CD8-positive, alpha-beta memory T cell (primary cell): ENCODE measurements around the gene NXPH3. TPM values are rescaled to one million over a fixed set of nuclear protein-coding genes. Genes with fewer than 3 reads are reported as not detected.

ENCODE experiments used
- CTCF ChIA-PET: fragments of 350-600 bp; sonication (Branson Sonifier 250); formaldehyde crosslinking; loops from one replicate; lab custom pipeline; 2021; ENCODE audit warnings: antibody characterized with exemption; lab: Charles Lee
- POLR2A ChIA-PET: fragments of 350-600 bp; sonication (Branson Sonifier 250); formaldehyde crosslinking; loops from one replicate; lab custom pipeline; 2021; ENCODE audit warnings: antibody characterized with exemption; lab: Charles Lee
- DNase-seq, 5 donors: peaks; one replicate each; pipeline versions ENCODE4 v3.0.0 to v3.0.0-alpha.2; 2020 to 2022; ENCODE audit warnings: mixed read lengths in 1 of 5
- H3K27ac ChIP-seq: one replicate; pipeline ENCODE4 v1.7.0; 2013; ENCODE audit warnings: low read depth, mild to moderate bottlenecking, low read length, moderate library complexity
- H3K27me3 ChIP-seq: 2 replicates; pipeline ENCODE4 v1.7.0; 2013; ENCODE audit warnings: low read length, mild to moderate bottlenecking; ENCODE audit not compliant: insufficient read depth, poor library complexity, severe bottlenecking
- H3K36me3 ChIP-seq: 2 replicates; pipeline ENCODE4 v1.7.0; 2013; ENCODE audit warnings: mild to moderate bottlenecking, low read length, moderate library complexity; ENCODE audit not compliant: insufficient read depth
- H3K4me1 ChIP-seq: 2 replicates; pipeline ENCODE4 v1.7.0; 2013; ENCODE audit warnings: mild to moderate bottlenecking, low read length, moderate library complexity; ENCODE audit not compliant: insufficient read depth
- H3K4me3 ChIP-seq: 2 replicates; pipeline ENCODE4 v1.7.0; 2013; ENCODE audit warnings: mild to moderate bottlenecking, low read length
- H3K9me3 ChIP-seq: 2 replicates; pipeline ENCODE4 v1.7.0; 2013; ENCODE audit warnings: mild to moderate bottlenecking, low read length
- H3K27ac Mint-ChIP-seq, 8 donors: one replicate each; pipeline ENCODE4 v1.8.0; 2020 to 2021; ENCODE audit warnings: mixed read lengths in 8 of 8, mild to moderate bottlenecking in 6 of 8, inconsistent platforms in 3 of 8, moderate library complexity in 3 of 8
- H3K27me3 Mint-ChIP-seq, 2 donors: one replicate each; pipeline ENCODE4 v1.8.0; 2020 to 2021; ENCODE audit warnings: mixed read lengths in 2 of 2, mild to moderate bottlenecking in 1 of 2, moderate library complexity in 1 of 2
- H3K36me3 Mint-ChIP-seq, 3 donors: one replicate each; pipeline ENCODE4 v1.8.0; 2020 to 2021; ENCODE audit warnings: mixed read lengths in 3 of 3, inconsistent platforms in 1 of 3, mild to moderate bottlenecking in 1 of 3
- H3K4me1 Mint-ChIP-seq, 3 donors: one replicate each; pipeline ENCODE4 v1.8.0; 2020 to 2021; ENCODE audit warnings: mixed read lengths in 3 of 3, inconsistent platforms in 1 of 3, mild to moderate bottlenecking in 1 of 3
- H3K4me3 Mint-ChIP-seq, 7 donors: one replicate each; pipeline ENCODE4 v1.8.0; 2020 to 2021; ENCODE audit warnings: mixed read lengths in 7 of 7, mild to moderate bottlenecking in 6 of 7, moderate library complexity in 4 of 7, inconsistent platforms in 2 of 7
- H3K9me3 Mint-ChIP-seq, 5 donors: one replicate each; pipeline ENCODE4 v1.8.0; 2020 to 2022; ENCODE audit warnings: mixed read lengths in 5 of 5, mild to moderate bottlenecking in 3 of 5, moderate library complexity in 2 of 5, inconsistent platforms in 1 of 5
- polyA plus RNA-seq: library from polyadenylated mRNA; unstranded; fragments of 300-500 nt; fragmentation: Illumina TruSeq; gene quantifications from one replicate; pipeline ENCODE4 v1.2.3, GENCODE V29; 2021
- total RNA-seq, 2 experiments: library from RNA; stranded (reverse); gene quantifications; one replicate each; pipeline ENCODE4 v1.2.3, GENCODE V29; 2021

NXPH3 gene
- total and polyA plus RNA-seq, 3 experiments from 2014 or later = 0.31 to 0.44 TPM; not detected in 1

- no peak for DNase-seq
- H3K27ac Mint-ChIP-seq = peak overlapping the region in 1 of 8 donors; percentile 28
- peaks cover 4 to 35% (median 11%) of the 10 kb centered on the region in 3 donors for H3K36me3 Mint-ChIP-seq
- H3K27me3 ChIP-seq = no peaks in the 10 kb centered on the region
- no peaks in the 10 kb centered on the region for H3K9me3 ChIP-seq
- H3K27me3 Mint-ChIP-seq = peaks cover 0 to 3% of the 10 kb centered on the region in 2 donors
- POLR2A ChIA-PET = no interaction called here
- peaks cover 4 to 8% (median 6%) of the 10 kb centered on the region in 3 donors for H3K4me1 Mint-ChIP-seq
- CTCF ChIA-PET = no interaction called here
- H3K4me3 ChIP-seq = no peak overlapping the region
- peaks cover 16% of the 10 kb centered on the region for H3K36me3 ChIP-seq
- no peak overlapping the region for H3K27ac ChIP-seq
- no peaks in the 10 kb centered on the region for H3K4me1 ChIP-seq
- H3K4me3 Mint-ChIP-seq = no peak overlapping the region
- no peaks in the 10 kb centered on the region for H3K9me3 Mint-ChIP-seq
Observed at GRCh38 chr17:49592263-49592662, 16.6 kb downstream of the NXPH3 start.

DNA sequence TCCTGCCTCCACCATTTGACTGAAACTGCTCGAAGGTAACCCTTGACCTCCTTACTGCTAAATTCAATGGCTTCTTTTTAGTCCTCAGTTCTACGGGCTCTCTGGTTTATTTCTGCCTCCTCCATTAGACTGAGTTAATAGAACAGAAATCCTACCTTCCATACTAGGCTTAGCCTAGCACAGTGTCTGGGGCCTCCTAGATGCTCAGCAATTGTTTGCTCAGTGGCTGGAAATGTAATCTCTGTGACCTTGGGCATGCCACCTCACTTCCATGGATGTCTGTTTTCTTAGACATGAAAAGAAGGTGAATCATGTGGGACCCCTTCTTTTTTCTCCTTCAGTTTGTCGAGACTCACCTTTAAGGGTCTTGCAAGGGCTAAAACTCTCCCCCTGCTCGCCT, 19.7 kb downstream of the NXPH3 start:
- peak overlapping the region in 2 of 8 donors; percentile 24 to 50 for H3K27ac Mint-ChIP-seq
- CTCF ChIA-PET = interaction anchor here (1.9 kb wide), 1 partner anchor 25 kb away, joined by 5 read pairs; no protein-coding TSS in a partner anchor
- Histone ChIP-seq H3K9me3 (no peaks in the 10 kb centered on the region), H3K36me3 (peaks cover 26% of the 10 kb centered on the region), H3K27me3 (no peaks in the 10 kb centered on the region), H3K27ac (no peak overlapping the region), H3K4me1 (no peaks in the 10 kb centered on the region), H3K4me3 (no peak overlapping the region)
- no peaks in the 10 kb centered on the region for H3K9me3 Mint-ChIP-seq
- H3K36me3 Mint-ChIP-seq = peaks cover 4 to 64% (median 19%) of the 10 kb centered on the region in 3 donors
- no peak overlapping the region for H3K4me3 Mint-ChIP-seq
- no peak for DNase-seq
- POLR2A ChIA-PET = no interaction called here
- H3K4me1 Mint-ChIP-seq = peaks cover 0 to 10% (median 3%) of the 10 kb centered on the region in 3 donors
- H3K27me3 Mint-ChIP-seq = no peaks in the 10 kb centered on the region

GRCh38 chr17:49595980-49596379, 20.3 kb downstream of the NXPH3 start:
- H3K27ac ChIP-seq = no peak overlapping the region
- ChIA-PET CTCF (interaction anchor here (1.0 to 1.9 kb wide), 3 partner anchors 20 to 100 kb away, joined by 3 to 5 read pairs (median 4); partner anchors contain the start of gene NXPH3), POLR2A (no interaction called here)
- H3K4me3 ChIP-seq = no peak overlapping the region
- no peaks in the 10 kb centered on the region for H3K9me3 ChIP-seq
- H3K36me3 ChIP-seq = peaks cover 32% of the 10 kb centered on the region
- H3K27me3 ChIP-seq = no peaks in the 10 kb centered on the region
- H3K4me1 Mint-ChIP-seq = peaks cover 0 to 10% (median 3%) of the 10 kb centered on the region in 3 donors
- H3K36me3 Mint-ChIP-seq = peaks cover 4 to 69% (median 21%) of the 10 kb centered on the region in 3 donors
- no peaks in the 10 kb centered on the region for H3K4me1 ChIP-seq
- no peak overlapping the region for H3K4me3 Mint-ChIP-seq
- peak overlapping the region in 2 of 8 donors; percentile 2 to 42 for H3K27ac Mint-ChIP-seq
- H3K27me3 Mint-ChIP-seq = no peaks in the 10 kb centered on the region
- H3K9me3 Mint-ChIP-seq = no peaks in the 10 kb centered on the region
- no peak for DNase-seq

DNA sequence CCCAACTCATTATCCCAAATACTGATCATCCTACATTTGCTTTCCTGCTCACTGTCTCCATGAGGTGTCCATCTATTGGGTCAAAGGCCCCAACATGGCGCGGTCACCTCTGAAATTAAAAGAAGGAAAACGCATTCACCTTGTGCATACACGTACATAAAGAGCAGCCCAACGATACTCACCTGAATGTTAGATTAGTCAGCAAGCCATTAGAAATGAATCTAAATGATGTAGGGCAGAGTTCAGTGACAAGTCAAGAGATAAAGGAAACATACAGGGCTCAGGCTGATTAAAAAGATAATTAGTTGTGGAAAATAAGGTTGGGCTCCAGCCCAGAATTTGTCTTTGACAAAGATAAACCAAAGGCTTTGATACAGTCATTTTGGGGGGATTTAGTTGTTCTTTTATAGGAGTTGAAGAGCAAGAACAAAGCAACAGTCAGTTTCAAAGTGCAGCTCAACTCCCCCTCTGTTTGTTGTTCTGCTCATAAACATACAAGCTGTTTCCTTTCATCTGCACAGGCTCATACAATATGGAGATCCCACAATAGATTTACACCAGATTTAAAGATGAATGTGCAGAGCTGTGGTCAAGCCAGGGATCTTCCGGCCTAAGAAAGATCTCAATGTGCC, 21.1 kb downstream of the NXPH3 start:
- Mint-ChIP-seq H3K4me3 (no peak overlapping the region), H3K9me3 (no peaks in the 10 kb centered on the region), H3K27me3 (no peaks in the 10 kb centered on the region), H3K27ac (peak overlapping the region in 2 of 8 donors; percentile 2 to 14), H3K36me3 (peaks cover 4 to 73% (median 20%) of the 10 kb centered on the region in 3 donors), H3K4me1 (peaks cover 0 to 10% (median 3%) of the 10 kb centered on the region in 3 donors)
- POLR2A ChIA-PET = no interaction called here
- CTCF ChIA-PET = interaction anchor here (1.0 to 1.9 kb wide), 5 partner anchors 16 to 99 kb away, joined by 3 to 5 read pairs (median 3); partner anchors contain the start of gene NXPH3
- H3K4me1 ChIP-seq = no peaks in the 10 kb centered on the region
- peaks cover 32% of the 10 kb centered on the region for H3K36me3 ChIP-seq
- H3K27me3 ChIP-seq = no peaks in the 10 kb centered on the region
- DNase-seq = no peak
- H3K4me3 ChIP-seq = no peak overlapping the region
- no peaks in the 10 kb centered on the region for H3K9me3 ChIP-seq
- no peak overlapping the region for H3K27ac ChIP-seq

DNA sequence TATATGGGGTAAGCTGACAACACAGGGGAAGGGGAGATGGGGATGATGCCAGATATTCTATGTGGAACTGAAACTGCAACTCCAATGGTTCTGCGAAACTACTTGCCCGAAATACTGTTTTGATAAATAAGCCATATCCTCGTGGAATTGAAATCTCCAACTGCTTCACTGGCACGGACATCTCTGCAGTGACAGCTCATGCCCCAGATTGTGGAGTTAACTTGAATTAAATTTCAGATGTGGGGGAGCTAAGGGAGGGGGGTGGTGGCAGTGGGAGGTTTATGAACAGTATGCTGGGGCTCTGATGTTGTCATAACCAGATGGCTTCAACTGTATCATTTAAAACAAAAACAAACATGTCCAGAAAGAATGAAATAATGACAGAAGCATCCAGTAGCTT, 21.8 kb downstream of the NXPH3 start:
- no peaks in the 10 kb centered on the region for H3K9me3 ChIP-seq
- CTCF ChIA-PET = interaction anchor here (1.0 to 1.9 kb wide), 5 partner anchors 17 to 98 kb away, joined by 3 to 5 read pairs (median 4); partner anchors contain the start of gene NXPH3
- peak overlapping the region in 3 of 8 donors; percentile 2 to 54 (median 37) for H3K27ac Mint-ChIP-seq
- no peak for DNase-seq
- peaks cover 4 to 79% (median 20%) of the 10 kb centered on the region in 3 donors for H3K36me3 Mint-ChIP-seq
- H3K27me3 Mint-ChIP-seq = no peaks in the 10 kb centered on the region
- H3K36me3 ChIP-seq = peaks cover 36% of the 10 kb centered on the region
- no peak overlapping the region for H3K4me3 ChIP-seq
- POLR2A ChIA-PET = no interaction called here
- H3K9me3 Mint-ChIP-seq = no peaks in the 10 kb centered on the region
- H3K27ac ChIP-seq = no peak overlapping the region
- no peaks in the 10 kb centered on the region for H3K4me1 ChIP-seq
- no peaks in the 10 kb centered on the region for H3K27me3 ChIP-seq
- no peak overlapping the region for H3K4me3 Mint-ChIP-seq
- peaks cover 0 to 10% (median 3%) of the 10 kb centered on the region in 3 donors for H3K4me1 Mint-ChIP-seq

DNA sequence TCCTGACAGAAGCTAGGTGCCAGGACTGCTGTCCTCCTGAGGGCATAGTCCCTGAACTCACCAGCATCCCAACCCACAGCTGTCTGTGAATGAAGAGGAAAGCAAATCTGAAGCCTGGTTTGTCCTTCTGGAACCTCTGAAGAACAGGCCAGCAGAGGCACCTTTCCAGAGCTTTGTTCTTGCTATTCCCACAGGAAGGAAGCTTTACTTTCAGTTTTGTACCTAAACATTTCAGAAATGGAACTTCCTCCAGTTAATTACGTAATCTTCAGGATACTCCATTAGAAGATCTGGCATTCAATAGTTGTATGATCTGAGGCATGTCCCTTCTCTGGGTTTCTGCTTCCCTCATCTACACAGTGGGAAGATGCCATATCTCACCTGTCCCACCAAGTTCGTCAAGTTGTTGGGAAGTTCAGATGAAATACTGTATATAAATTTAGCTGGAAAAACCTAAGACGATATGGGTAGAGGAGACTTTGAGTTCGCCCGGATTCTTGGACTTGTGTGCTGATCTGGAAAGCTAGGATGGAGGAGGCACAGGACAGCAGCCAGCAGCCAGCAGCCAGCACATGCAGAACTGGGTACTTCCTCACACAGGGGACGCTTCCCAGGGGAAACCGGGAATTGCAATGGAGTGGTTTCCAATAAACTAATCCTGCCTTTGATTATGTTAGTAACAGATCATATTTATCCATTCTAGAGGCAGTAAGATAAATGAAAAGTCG, 22.4 kb downstream of the NXPH3 start:
- no peak overlapping the region for H3K27ac Mint-ChIP-seq
- Histone ChIP-seq H3K9me3 (no peaks in the 10 kb centered on the region), H3K36me3 (peaks cover 40% of the 10 kb centered on the region), H3K4me3 (no peak overlapping the region), H3K27me3 (no peaks in the 10 kb centered on the region), H3K27ac (no peak overlapping the region), H3K4me1 (no peaks in the 10 kb centered on the region)
- POLR2A ChIA-PET = no interaction called here
- no peaks in the 10 kb centered on the region for H3K27me3 Mint-ChIP-seq
- no peak for DNase-seq
- H3K4me1 Mint-ChIP-seq = peaks cover 0 to 10% (median 3%) of the 10 kb centered on the region in 3 donors
- CTCF ChIA-PET = interaction anchor here (1.3 to 1.5 kb wide), 2 partner anchors 18 to 98 kb away, joined by 3 to 4 read pairs; no protein-coding TSS in a partner anchor
- H3K36me3 Mint-ChIP-seq = peaks cover 0 to 80% (median 22%) of the 10 kb centered on the region in 3 donors
- no peaks in the 10 kb centered on the region for H3K9me3 Mint-ChIP-seq
- no peak overlapping the region for H3K4me3 Mint-ChIP-seq

GRCh38 chr17:49598918-49599317, 23.2 kb downstream of the NXPH3 start:
- no peaks in the 10 kb centered on the region for H3K27me3 ChIP-seq
- H3K9me3 Mint-ChIP-seq = no peaks in the 10 kb centered on the region
- H3K4me3 ChIP-seq = no peak overlapping the region
- H3K4me1 Mint-ChIP-seq = peaks cover 0 to 10% (median 3%) of the 10 kb centered on the region in 3 donors
- no peaks in the 10 kb centered on the region for H3K4me1 ChIP-seq
- DNase-seq = no peak
- peaks cover 43% of the 10 kb centered on the region for H3K36me3 ChIP-seq
- no peak overlapping the region for H3K27ac Mint-ChIP-seq
- no peaks in the 10 kb centered on the region for H3K27me3 Mint-ChIP-seq
- CTCF ChIA-PET = interaction anchor here (1.5 kb wide), 1 partner anchor 97 kb away, joined by 4 read pairs; no protein-coding TSS in a partner anchor
- H3K36me3 Mint-ChIP-seq = peaks cover 0 to 88% (median 28%) of the 10 kb centered on the region in 3 donors
- no peak overlapping the region for H3K27ac ChIP-seq
- POLR2A ChIA-PET = no interaction called here
- no peak overlapping the region for H3K4me3 Mint-ChIP-seq
- no peaks in the 10 kb centered on the region for H3K9me3 ChIP-seq
